ENCODE results near the gene PRKG1.
A peak's percentile ranks its signal among the peaks of the same experiment; 100 is the strongest.

The PRKG1 gene

GRCh38 chr10:51057925-51058324 lies 16.4 kb upstream of the PRKG1 start:
- no peak for FAIRE-seq
- TF ChIP-seq POLR2A (IDR thresholded peaks at IDR 0.05; ENCODE audit: low read depth, low read length) (no peak), POLR2AphosphoS5 (IDR thresholded peaks at IDR 0.05; ENCODE audit: low read depth, low read length) (no peak), TAF1 (IDR thresholded peaks at IDR 0.05; ENCODE audit: borderline replicate concordance, low read depth, low read length) (no peak)
- DNase-seq (ENCODE audit: insufficient read length) = no peak

- TF ChIP-seq POLR2AphosphoS5 (IDR thresholded peaks at IDR 0.05; ENCODE audit: low read depth, low read length) = no peak
- no peak for TF ChIP-seq POLR2A (IDR thresholded peaks at IDR 0.05; ENCODE audit: low read depth, low read length)
- TF ChIP-seq TAF1 (IDR thresholded peaks at IDR 0.05; ENCODE audit: borderline replicate concordance, low read depth, low read length) = no peak
- FAIRE-seq (no peak), DNase-seq (ENCODE audit: insufficient read length) (no peak)
Measured at GRCh38 chr10:51063166-51063565, 11.1 kb upstream of the PRKG1 start.

DNA sequence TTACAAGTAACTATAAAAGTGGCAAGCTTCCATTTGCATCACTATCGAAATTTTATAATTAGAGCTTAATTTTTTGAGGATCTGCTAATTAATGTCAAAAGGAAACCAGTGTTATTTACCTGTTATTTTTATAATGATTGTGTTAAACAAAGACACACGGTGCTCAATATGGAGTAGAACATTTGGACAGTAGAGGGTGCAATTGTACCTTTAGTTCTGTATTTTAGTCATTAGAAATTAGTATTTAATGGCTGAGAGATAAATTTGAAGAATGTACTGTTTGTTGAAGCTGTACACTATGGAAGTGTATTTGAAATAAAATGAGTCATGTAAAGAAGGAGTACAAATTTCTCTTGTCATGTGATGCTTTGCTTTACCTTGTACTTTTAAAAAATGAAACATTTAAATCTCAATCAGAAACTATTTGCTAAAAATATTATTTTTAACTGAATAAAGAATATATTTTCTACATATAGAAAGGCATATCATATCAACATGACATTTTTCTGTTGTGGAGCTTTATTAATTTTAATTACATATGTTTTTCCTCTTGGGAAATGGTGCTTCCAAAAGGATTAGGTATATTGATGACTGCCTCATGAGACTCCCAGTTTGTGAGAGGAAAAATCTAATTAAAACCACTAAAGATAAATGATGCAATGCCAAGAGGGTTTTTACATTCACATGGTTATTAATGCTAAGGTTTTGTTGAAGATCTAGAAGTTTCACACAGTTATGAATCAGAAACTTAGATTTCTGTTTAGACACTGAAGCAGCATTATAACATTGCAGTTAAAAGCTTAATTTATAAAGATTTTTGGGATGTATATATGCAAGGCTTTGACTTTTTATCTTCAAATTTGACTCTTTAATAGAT lies 10.4 kb upstream of the PRKG1 start:
- no peak for TF ChIP-seq POLR2A (IDR thresholded peaks at IDR 0.05; ENCODE audit: low read depth, low read length)
- no peak for FAIRE-seq
- no peak for DNase-seq (ENCODE audit: insufficient read length)

DNA sequence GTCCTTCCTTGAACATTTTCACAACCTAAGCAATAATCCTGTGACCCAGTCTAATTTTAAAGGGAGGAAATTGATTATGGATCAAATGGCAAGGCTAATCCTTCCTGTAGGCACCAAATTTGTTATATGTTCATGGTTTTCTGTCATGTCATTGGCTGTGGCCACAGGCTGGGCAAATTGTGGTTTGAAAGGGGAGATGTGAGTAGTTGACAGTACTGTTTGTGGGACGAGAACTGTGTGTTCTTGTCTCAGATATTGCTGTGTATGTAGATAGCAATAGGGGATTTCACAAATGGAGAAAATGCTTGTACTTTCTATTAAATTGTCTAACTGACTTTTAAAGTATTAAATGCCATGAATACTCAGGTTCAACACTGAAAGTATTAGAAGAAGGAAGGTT lies 8.1 kb upstream of the PRKG1 start:
- DNase-seq (ENCODE audit: insufficient read length) = no peak
- TF ChIP-seq POLR2A (IDR thresholded peaks at IDR 0.05; ENCODE audit: low read depth, low read length) = no peak
- no peak for TF ChIP-seq TAF1 (IDR thresholded peaks at IDR 0.05; ENCODE audit: borderline replicate concordance, low read depth, low read length)
- TF ChIP-seq POLR2AphosphoS5 (IDR thresholded peaks at IDR 0.05; ENCODE audit: low read depth, low read length) = no peak
- FAIRE-seq = no peak

DNA sequence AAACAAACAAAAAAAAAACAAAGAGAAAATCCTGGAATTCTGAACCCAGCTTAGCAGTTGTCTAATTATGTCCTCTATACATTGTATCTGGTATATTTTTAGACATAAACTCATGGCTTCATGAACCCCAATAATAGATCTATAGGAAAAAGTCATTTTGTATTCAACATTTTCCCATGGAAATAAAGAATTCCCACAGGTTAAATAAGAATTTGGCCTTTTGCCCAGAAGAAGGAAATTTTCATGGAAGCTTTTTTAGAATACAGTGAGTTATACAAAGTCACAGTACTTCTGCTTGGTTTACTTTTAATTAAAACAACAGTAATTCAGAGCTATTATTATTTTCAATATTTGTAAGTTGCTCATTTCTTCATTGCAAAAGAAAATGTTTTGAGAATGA lies 2.1 kb upstream of the PRKG1 start:
- DNase-seq (ENCODE audit: insufficient read length) = no peak
- FAIRE-seq = no peak
- TF ChIP-seq TAF1 (IDR thresholded peaks at IDR 0.05; ENCODE audit: borderline replicate concordance, low read depth, low read length) (no peak), POLR2AphosphoS5 (IDR thresholded peaks at IDR 0.05; ENCODE audit: low read depth, low read length) (no peak), POLR2A (IDR thresholded peaks at IDR 0.05; ENCODE audit: low read depth, low read length) (no peak)

DNA sequence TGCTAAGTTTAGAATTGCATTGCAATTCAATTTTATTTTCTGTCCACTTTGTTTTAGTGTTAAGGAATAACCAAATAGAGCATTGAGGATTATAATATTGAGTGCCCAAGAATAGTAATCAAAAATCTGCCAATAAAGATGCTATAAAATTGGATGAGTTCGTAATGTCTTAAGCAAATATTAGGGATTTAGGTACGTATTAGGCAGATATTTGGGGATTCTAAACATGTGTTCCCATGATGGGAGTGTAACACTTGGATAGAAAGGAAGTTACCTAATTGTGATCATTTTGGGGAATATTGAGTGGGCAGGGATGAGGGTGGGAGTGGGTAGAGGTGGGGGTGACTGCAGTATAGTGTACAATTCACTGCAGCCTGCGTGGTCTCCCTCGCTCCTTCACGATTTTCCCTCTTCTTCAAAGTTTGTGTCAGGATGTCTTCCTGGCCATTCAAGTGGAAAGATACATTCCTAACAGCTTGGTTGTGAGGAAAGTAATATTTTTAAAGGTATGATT lies 1.3 kb upstream of the PRKG1 start:
- TF ChIP-seq POLR2AphosphoS5 (IDR thresholded peaks at IDR 0.05; ENCODE audit: low read depth, low read length) (no peak), TAF1 (IDR thresholded peaks at IDR 0.05; ENCODE audit: borderline replicate concordance, low read depth, low read length) (no peak), POLR2A (IDR thresholded peaks at IDR 0.05; ENCODE audit: low read depth, low read length) (no peak)
- no peak for DNase-seq (ENCODE audit: insufficient read length)
- FAIRE-seq = no peak

DNA sequence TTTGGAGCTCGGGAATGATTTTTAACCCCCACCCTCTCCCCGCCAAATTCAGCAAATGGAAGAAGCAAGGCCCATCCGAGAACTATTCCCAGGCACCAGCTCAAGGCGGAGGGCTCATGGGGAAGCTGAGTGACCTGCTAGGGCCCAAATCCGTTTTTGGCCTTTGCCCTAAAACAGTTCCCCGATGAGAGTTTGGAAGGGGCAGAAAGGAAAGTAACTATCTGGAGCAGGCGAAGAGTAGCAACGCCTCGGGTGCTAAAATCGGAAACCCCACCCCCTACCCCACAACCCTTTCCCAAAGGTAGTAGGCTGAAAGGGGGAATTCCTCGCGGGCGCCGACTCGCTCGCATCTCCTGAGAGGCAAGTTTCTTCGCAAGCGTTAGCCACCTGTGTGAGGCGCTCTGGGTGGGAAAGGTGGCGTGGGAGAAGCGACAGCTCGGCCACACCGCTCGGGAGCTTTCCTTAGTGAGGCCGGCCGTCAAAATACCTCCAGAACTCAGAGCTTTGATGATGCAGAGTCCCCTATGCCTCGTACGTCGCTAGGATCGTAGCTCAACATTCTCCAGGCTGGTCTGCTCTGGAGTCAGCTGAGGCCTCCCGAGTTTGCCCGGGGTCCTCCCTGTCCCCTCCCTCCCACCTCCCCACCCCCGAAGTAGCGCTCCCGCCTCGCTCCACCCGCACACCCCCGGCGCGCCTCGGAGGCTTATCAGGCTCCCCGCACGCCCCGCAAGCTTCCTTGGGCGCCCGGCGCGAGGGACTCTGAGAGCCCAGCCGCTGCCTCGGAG lies 642 bp upstream of the PRKG1 start:
- FAIRE-seq = no peak
- TF ChIP-seq POLR2A (IDR thresholded peaks at IDR 0.05; ENCODE audit: low read depth, low read length) = no peak
- TF ChIP-seq POLR2AphosphoS5 (IDR thresholded peaks at IDR 0.05; ENCODE audit: low read depth, low read length) = no peak
- TF ChIP-seq TAF1 (IDR thresholded peaks at IDR 0.05; ENCODE audit: borderline replicate concordance, low read depth, low read length) = no peak
- DNase-seq (ENCODE audit: insufficient read length) = peak; percentile 6

DNA sequence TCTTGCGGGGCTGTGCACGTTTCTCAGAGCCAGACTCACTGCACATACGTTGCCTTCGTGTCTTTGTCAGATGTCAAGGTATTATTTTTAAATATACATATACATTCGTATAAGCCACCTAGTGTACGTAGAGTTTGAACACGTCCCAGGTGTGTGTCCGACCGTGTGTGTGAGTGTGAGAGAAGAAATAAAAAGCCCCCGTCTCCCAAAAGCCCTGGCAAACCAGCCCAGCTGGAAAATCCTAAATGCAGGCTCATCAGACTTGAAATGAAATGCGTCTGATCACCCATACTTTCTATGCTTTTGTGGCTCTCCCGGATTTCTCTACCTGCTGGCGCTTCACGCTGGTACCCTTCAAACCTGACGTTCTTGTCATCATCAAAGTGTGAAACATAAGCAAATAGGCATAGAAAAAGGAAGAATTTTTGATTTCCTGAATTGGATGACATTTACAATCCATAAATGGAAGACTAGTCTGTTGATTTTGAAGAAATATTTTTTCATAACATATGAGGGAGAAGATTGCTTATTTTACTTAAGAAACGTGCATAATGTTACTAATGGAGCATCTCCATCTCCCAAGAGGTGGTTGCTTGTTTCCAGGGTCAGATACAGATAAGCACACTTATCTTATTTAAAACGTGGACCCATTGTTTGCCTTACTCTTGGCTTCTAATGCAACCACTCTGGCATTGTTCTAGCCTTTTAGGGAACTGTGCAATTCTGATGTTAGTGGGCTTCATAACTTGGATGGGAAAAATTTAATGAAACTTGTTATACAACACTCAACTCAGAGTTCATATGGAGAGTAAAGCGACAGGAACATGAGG lies 971 bp downstream of the PRKG1 start:
- DNase-seq (ENCODE audit: insufficient read length) (no peak), FAIRE-seq (no peak)
- TF ChIP-seq POLR2A (IDR thresholded peaks at IDR 0.05; ENCODE audit: low read depth, low read length) (no peak), POLR2AphosphoS5 (IDR thresholded peaks at IDR 0.05; ENCODE audit: low read depth, low read length) (no peak), TAF1 (IDR thresholded peaks at IDR 0.05; ENCODE audit: borderline replicate concordance, low read depth, low read length) (no peak)

GRCh38 chr10:51075873-51076229 lies 1.6 kb downstream of the PRKG1 start:
- DNase-seq (ENCODE audit: insufficient read length) (no peak), FAIRE-seq (no peak)

GRCh38 chr10:51076299-51076841 lies 2.1 kb downstream of the PRKG1 start:
- no peak for TF ChIP-seq POLR2A (IDR thresholded peaks at IDR 0.05; ENCODE audit: low read depth, low read length)
- TF ChIP-seq POLR2AphosphoS5 (IDR thresholded peaks at IDR 0.05; ENCODE audit: low read depth, low read length) = no peak
- no peak for TF ChIP-seq TAF1 (IDR thresholded peaks at IDR 0.05; ENCODE audit: borderline replicate concordance, low read depth, low read length)
- FAIRE-seq (no peak), DNase-seq (ENCODE audit: insufficient read length) (no peak)

More at GRCh38 chr10:51075873-51076229, 1.6 kb downstream of the PRKG1 start:
- TF ChIP-seq POLR2AphosphoS5 (IDR thresholded peaks at IDR 0.05; ENCODE audit: low read depth, low read length) = no peak
- no peak for TF ChIP-seq TAF1 (IDR thresholded peaks at IDR 0.05; ENCODE audit: borderline replicate concordance, low read depth, low read length)
- no peak for TF ChIP-seq POLR2A (IDR thresholded peaks at IDR 0.05; ENCODE audit: low read depth, low read length)

DNA sequence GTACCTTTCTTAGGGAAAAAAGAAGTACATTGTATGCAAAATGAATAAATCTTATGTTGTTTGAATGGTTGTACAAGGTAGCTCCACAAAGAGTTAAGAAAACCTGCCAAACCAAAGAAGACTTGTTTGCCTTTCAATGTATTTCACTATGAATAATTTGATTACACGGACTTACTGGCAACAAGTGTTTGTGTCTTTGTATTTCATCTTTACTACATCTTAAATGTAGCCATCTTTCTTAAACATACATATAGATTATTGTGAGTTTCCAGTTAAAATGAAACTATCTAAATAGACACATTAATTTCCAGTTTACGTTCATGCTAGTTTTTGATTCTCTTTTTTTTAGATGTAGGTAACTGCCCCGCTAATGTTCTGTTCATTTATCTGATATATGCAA lies 2.8 kb downstream of the PRKG1 start:
- DNase-seq (ENCODE audit: insufficient read length) = no peak
- FAIRE-seq = no peak
- TF ChIP-seq POLR2AphosphoS5 (IDR thresholded peaks at IDR 0.05; ENCODE audit: low read depth, low read length) (no peak), TAF1 (IDR thresholded peaks at IDR 0.05; ENCODE audit: borderline replicate concordance, low read depth, low read length) (no peak), POLR2A (IDR thresholded peaks at IDR 0.05; ENCODE audit: low read depth, low read length) (no peak)
